Fibroblast of lung (primary cell): ENCODE data around the gene TBC1D23. TPM values are rescaled to one million over a fixed set of nuclear protein-coding genes. Genes with fewer than 3 reads are reported as not detected.

Experiments used
- DNase-seq, 2 donors: peaks; one replicate each; pipeline versions ENCODE4 v3.0.0 to v3.0.0-alpha.2; 2010; ENCODE audit warnings: low read depth in 2 of 2
- H2AFZ ChIP-seq: 2 replicates; pipeline ENCODE4 v1.5.1; 2012; ENCODE audit warnings: low read length, control low read depth, inconsistent platforms
- H3K27ac ChIP-seq: 2 replicates; pipeline ENCODE4 v1.5.1; 2011; ENCODE audit warnings: low read length, control low read depth; ENCODE audit not compliant: insufficient read depth
- H3K27me3 ChIP-seq: 2 replicates; pipeline ENCODE4 v1.5.1; 2011; ENCODE audit warnings: mild to moderate bottlenecking, low read length; ENCODE audit not compliant: control insufficient read depth, insufficient read depth
- H3K36me3 ChIP-seq: 2 replicates; pipeline ENCODE4 v1.5.1; 2011; ENCODE audit warnings: low read length; ENCODE audit not compliant: control insufficient read depth, insufficient read depth
- H3K4me1 ChIP-seq: 2 replicates; pipeline ENCODE4 v1.5.1; 2011; ENCODE audit warnings: low read length; ENCODE audit not compliant: control insufficient read depth, insufficient read depth; ENCODE audit errors: extremely low read depth
- H3K4me2 ChIP-seq: 2 replicates; pipeline ENCODE4 v1.5.1; 2011; ENCODE audit warnings: low read length, control low read depth; ENCODE audit not compliant: insufficient read depth; ENCODE audit errors: extremely low read depth
- H3K4me3 ChIP-seq, 4 experiments: fragments of 200-600 bp in 1 of 4; sonication (generic) in 1 of 4; replicated peaks in 1 of 4; 2 replicates each; pipeline ENCODE4 v1.5.1; 2011 to 2016; ENCODE audit warnings: low read length in 4 of 4, low read depth in 3 of 4, mild to moderate bottlenecking in 3 of 4, control low read depth in 2 of 4, inconsistent platforms in 1 of 4, mixed read lengths in 1 of 4; ENCODE audit not compliant: insufficient read depth in 1 of 4; ENCODE audit errors: control extremely low read depth in 1 of 4
- H3K79me2 ChIP-seq: 2 replicates; pipeline ENCODE4 v1.5.1; 2012; ENCODE audit warnings: mild to moderate bottlenecking, low read length, inconsistent platforms; ENCODE audit not compliant: control insufficient read depth, insufficient read depth
- H3K9ac ChIP-seq: 2 replicates; pipeline ENCODE4 v1.5.1; 2011; ENCODE audit warnings: mild to moderate bottlenecking, low read length, control low read depth; ENCODE audit not compliant: insufficient read depth
- H3K9me3 ChIP-seq: 2 replicates; pipeline ENCODE4 v1.5.1; 2012; ENCODE audit warnings: low read depth, low read length; ENCODE audit not compliant: control insufficient read depth, insufficient read depth
- H4K20me1 ChIP-seq: 2 replicates; pipeline ENCODE4 v1.5.1; 2011; ENCODE audit warnings: low read length; ENCODE audit not compliant: control insufficient read depth, insufficient read depth; ENCODE audit errors: extremely low read depth
- CTCF ChIP-seq, 2 donors: IDR thresholded peaks in 1 of 2; conservative IDR thresholded peaks in 1 of 2; 1 replicate in 1 of 2; 2 replicates in 1 of 2; pipeline ENCODE4 v1.5.1; 2011 to 2012; ENCODE audit warnings: low read length in 2 of 2, control low read depth in 1 of 2, inconsistent platforms in 1 of 2, low read depth in 1 of 2, mild to moderate bottlenecking in 1 of 2
- EZH2 ChIP-seq: IDR thresholded peaks from 2 replicates; pipeline ENCODE4 v1.5.1; 2012; ENCODE audit warnings: low read length, control low read depth, mild to moderate bottlenecking; ENCODE audit errors: missing control alignments
- polyA plus RNA-seq, 2 donors: library from polyadenylated mRNA; depleted of rRNA in 1 of 2; stranded (reverse) in 1 of 2; unstranded in 1 of 2; fragments of >200 nt; gene quantifications; 2 replicates each; pipeline ENCODE4 v1.2.1, GENCODE V29; 2011 to 2012; ENCODE audit warnings: missing spikeins in 1 of 2
- total RNA-seq: library from RNA; depleted of rRNA; stranded (reverse); fragments of >200 nt; gene quantifications from 2 replicates; pipeline ENCODE4 v1.2.1, GENCODE V29; 2014

TBC1D23 gene
- total and polyA plus RNA-seq, 2 donors (not counting 1 experiment from before 2014, with no cell fraction given): 54.9 to 121 TPM

- DNase-seq: no peak
Observed at GRCh38 chr3:100274361-100274760, 13.6 kb downstream of the TBC1D23 start.

GRCh38 chr3:100277255-100277800 is 16.5 kb downstream of the TBC1D23 start:
- peaks cover 63% of the 10 kb centered on the region for H3K79me2 ChIP-seq
- no peak overlapping the region for H3K4me2 ChIP-seq
- no peaks in the 10 kb centered on the region for H3K36me3 ChIP-seq
- peak in 1 of 2 donors; percentile 34 for DNase-seq
- TF ChIP-seq CTCF (conservative IDR thresholded peaks at IDR 0.05 in 1 of 2, IDR thresholded peaks at IDR 0.05 in 1 of 2; ENCODE audit: low read depth in 1 of 2, low read length in 2 of 2): no peak
- no peak for TF ChIP-seq EZH2
- no peaks in the 10 kb centered on the region for H3K27me3 ChIP-seq
- H4K20me1 ChIP-seq: no peaks in the 10 kb centered on the region
- no peak overlapping the region for H2AFZ ChIP-seq
- no peak overlapping the region for H3K4me3 ChIP-seq
- H3K9me3 ChIP-seq: no peaks in the 10 kb centered on the region
- H3K9ac ChIP-seq: no peak overlapping the region
- no peaks in the 10 kb centered on the region for H3K4me1 ChIP-seq
- H3K27ac ChIP-seq: no peak overlapping the region

More at GRCh38 chr3:100274361-100274760, 13.6 kb downstream of the TBC1D23 start:
- H2AFZ ChIP-seq: no peak overlapping the region
- peaks cover 5% of the 10 kb centered on the region for H3K4me1 ChIP-seq
- no peaks in the 10 kb centered on the region for H4K20me1 ChIP-seq
- H3K4me2 ChIP-seq: no peak overlapping the region
- no peak overlapping the region for H3K27ac ChIP-seq
- H3K36me3 ChIP-seq: no peaks in the 10 kb centered on the region
- TF ChIP-seq EZH2 (no peak), CTCF (conservative IDR thresholded peaks at IDR 0.05 in 1 of 2, IDR thresholded peaks at IDR 0.05 in 1 of 2; ENCODE audit: low read depth in 1 of 2, low read length in 2 of 2) (no peak)
- no peak overlapping the region for H3K4me3 ChIP-seq
- H3K27me3 ChIP-seq: no peaks in the 10 kb centered on the region
- H3K79me2 ChIP-seq: peaks cover 79% of the 10 kb centered on the region
- H3K9me3 ChIP-seq: no peaks in the 10 kb centered on the region
- H3K9ac ChIP-seq: no peak overlapping the region

GRCh38 chr3:100278910-100279309 is 18.1 kb downstream of the TBC1D23 start:
- H3K4me2 ChIP-seq: no peak overlapping the region
- no peak overlapping the region for H3K9ac ChIP-seq
- H3K4me3 ChIP-seq: no peak overlapping the region
- H4K20me1 ChIP-seq: no peaks in the 10 kb centered on the region
- no peak for TF ChIP-seq CTCF (conservative IDR thresholded peaks at IDR 0.05 in 1 of 2, IDR thresholded peaks at IDR 0.05 in 1 of 2; ENCODE audit: low read depth in 1 of 2, low read length in 2 of 2)
- TF ChIP-seq EZH2: no peak
- no peaks in the 10 kb centered on the region for H3K4me1 ChIP-seq
- no peak for DNase-seq
- no peaks in the 10 kb centered on the region for H3K27me3 ChIP-seq
- H3K79me2 ChIP-seq: peaks cover 55% of the 10 kb centered on the region
- no peaks in the 10 kb centered on the region for H3K36me3 ChIP-seq
- H3K27ac ChIP-seq: no peak overlapping the region
- no peaks in the 10 kb centered on the region for H3K9me3 ChIP-seq
- H2AFZ ChIP-seq: no peak overlapping the region
